Adipose tissue (tissue), 3 donors: ENCODE data around the gene EIF2AK3. TPM values are rescaled to one million over a fixed set of nuclear protein-coding genes. Genes with fewer than 3 reads are reported as not detected.

Source experiments
- H3K27ac ChIP-seq: one replicate; pipeline ENCODE4 v1.5.1; 2013; ENCODE audit warnings: low read depth, low read length
- WGBS, 3 donors: extraction: QIAGEN DNeasy Blood & Tissue Kit; methylation state at CpG; one replicate each; pipeline ENCODE4 v1.1.7; 2013; 5-methylcytosine and 5-hydroxymethylcytosine counted together
- polyA plus RNA-seq, 3 donors: library from polyadenylated mRNA; stranded (reverse); fragments of 200-250 nt; gene quantifications; one replicate each; pipeline ENCODE4 v1.2.3, GENCODE V29; 2013
- donor health status: healthy with polysubstance abuse.
- donor health status: Bipolar disorder and iron deficiency.
- donor health status: healthy.

The EIF2AK3 gene
- polyA plus RNA-seq, 3 donors: 6.1 to 19.8 (median 9.4) TPM

- no peak overlapping the region for H3K27ac ChIP-seq
- 49 to 94% (median 90%) methylated on average over 2 of the region's 2 CpGs for WGBS, 3 donors
Observed at GRCh38 chr2:88607416-88607815, 19.8 kb downstream of the EIF2AK3 start.

- no peak overlapping the region for H3K27ac ChIP-seq
- 54 to 88% (median 82%) methylated on average over 3 of the region's 3 CpGs for WGBS, 3 donors
Observed at GRCh38 chr2:88606371-88607030, 20.8 kb downstream of the EIF2AK3 start.

GRCh38 chr2:88603146-88603545 lies 24.1 kb downstream of the EIF2AK3 start:
- no peak overlapping the region for H3K27ac ChIP-seq
- WGBS, 3 donors: 81 to 89% (median 88%) methylated on average over 4 of the region's 4 CpGs

GRCh38 chr2:88602022-88602421 lies 25.2 kb downstream of the EIF2AK3 start:
- whole genome bisulfite sequencing, 3 donors: 77 to 89% (median 84%) methylated on average over 4 of the region's 4 CpGs
- H3K27ac ChIP-seq: no peak overlapping the region

- 82 to 92% (median 85%) methylated on average over 2 of the region's 2 CpGs for WGBS, 3 donors
- no peak overlapping the region for H3K27ac ChIP-seq
Observed at GRCh38 chr2:88601286-88601685, 26.0 kb downstream of the EIF2AK3 start.

- H3K27ac ChIP-seq: no peak overlapping the region
- 15 to 48% (median 31%) methylated on average over 4 of the region's 4 CpGs for WGBS, 3 donors
Observed at GRCh38 chr2:88600038-88600465, 27.2 kb downstream of the EIF2AK3 start.

- H3K27ac ChIP-seq: no peak overlapping the region
- WGBS, 3 donors: 37 to 77% (median 52%) methylated on average over 2 of the region's 2 CpGs
Observed at GRCh38 chr2:88599527-88599926, 27.7 kb downstream of the EIF2AK3 start.

- H3K27ac ChIP-seq: no peak overlapping the region
Observed at GRCh38 chr2:88597168-88597567, 30.1 kb downstream of the EIF2AK3 start.

GRCh38 chr2:88596141-88596830 lies 31.0 kb downstream of the EIF2AK3 start:
- H3K27ac ChIP-seq: no peak overlapping the region
- WGBS, 3 donors: 39 to 95% (median 93%) methylated on average over 8 of the region's 8 CpGs

GRCh38 chr2:88591698-88592097 lies 35.6 kb downstream of the EIF2AK3 start:
- H3K27ac ChIP-seq: no peak overlapping the region
- WGBS, 3 donors: 66 to 94% (median 83%) methylated on average over 2 of the region's 2 CpGs

GRCh38 chr2:88590998-88591613 lies 36.2 kb downstream of the EIF2AK3 start:
- H3K27ac ChIP-seq: no peak overlapping the region
- WGBS, 3 donors: 85 to 94% (median 90%) methylated on average over 2 of the region's 2 CpGs

GRCh38 chr2:88585969-88586368 lies 41.3 kb downstream of the EIF2AK3 start:
- no peak overlapping the region for H3K27ac ChIP-seq
- 86 to 91% (median 90%) methylated on average over 6 of the region's 6 CpGs for WGBS, 3 donors

GRCh38 chr2:88582030-88582429 lies 45.2 kb downstream of the EIF2AK3 start:
- WGBS, 3 donors: 76 to 90% (median 82%) methylated on average over 1 of the region's 1 CpG
- no peak overlapping the region for H3K27ac ChIP-seq

GRCh38 chr2:88580088-88580487 lies 47.2 kb downstream of the EIF2AK3 start:
- 62 to 91% (median 91%) methylated on average over 1 of the region's 1 CpG for WGBS, 3 donors

GRCh38 chr2:88575630-88576029 lies 51.6 kb downstream of the EIF2AK3 start:
- H3K27ac ChIP-seq: no peak overlapping the region
- 96 to 98% (median 96%) methylated on average over 2 of the region's 2 CpGs for WGBS, 3 donors

More at GRCh38 chr2:88580088-88580487, 47.2 kb downstream of the EIF2AK3 start:
- no peak overlapping the region for H3K27ac ChIP-seq

GRCh38 chr2:88575051-88575450 lies 52.2 kb downstream of the EIF2AK3 start:
- 45 to 87% (median 47%) methylated on average over 2 of the region's 2 CpGs for WGBS, 3 donors
- H3K27ac ChIP-seq: no peak overlapping the region

- no peak overlapping the region for H3K27ac ChIP-seq
- WGBS, 3 donors: 80 to 87% (median 84%) methylated on average over 5 of the region's 5 CpGs
Observed at GRCh38 chr2:88574445-88574844, 52.8 kb downstream of the EIF2AK3 start.

- H3K27ac ChIP-seq: no peak overlapping the region
- 86 to 91% (median 90%) methylated on average over 3 of the region's 3 CpGs for WGBS, 3 donors
Observed at GRCh38 chr2:88568179-88568578, 59.1 kb downstream of the EIF2AK3 start.

GRCh38 chr2:88564402-88564801 lies 62.9 kb downstream of the EIF2AK3 start:
- 87 to 94% (median 91%) methylated on average over 2 of the region's 2 CpGs for whole genome bisulfite sequencing, 3 donors
- H3K27ac ChIP-seq: no peak overlapping the region
